Smooth muscle cell of bladder (primary cell): ENCODE data around the gene UQCC3. TPM values are rescaled to one million over a fixed set of nuclear protein-coding genes. Genes with fewer than 3 reads are reported as not detected.

ENCODE experiments used
- total RNA-seq: library from RNA; depleted of rRNA; stranded (reverse); fragments of >200 nt; gene quantifications from 2 replicates; pipeline ENCODE4 v1.2.3, GENCODE V29; 2014

UQCC3 gene, protein sequence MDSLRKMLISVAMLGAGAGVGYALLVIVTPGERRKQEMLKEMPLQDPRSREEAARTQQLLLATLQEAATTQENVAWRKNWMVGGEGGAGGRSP
- 11.7 and 12.1 TPM in 2 replicates for total RNA-seq

DNA sequence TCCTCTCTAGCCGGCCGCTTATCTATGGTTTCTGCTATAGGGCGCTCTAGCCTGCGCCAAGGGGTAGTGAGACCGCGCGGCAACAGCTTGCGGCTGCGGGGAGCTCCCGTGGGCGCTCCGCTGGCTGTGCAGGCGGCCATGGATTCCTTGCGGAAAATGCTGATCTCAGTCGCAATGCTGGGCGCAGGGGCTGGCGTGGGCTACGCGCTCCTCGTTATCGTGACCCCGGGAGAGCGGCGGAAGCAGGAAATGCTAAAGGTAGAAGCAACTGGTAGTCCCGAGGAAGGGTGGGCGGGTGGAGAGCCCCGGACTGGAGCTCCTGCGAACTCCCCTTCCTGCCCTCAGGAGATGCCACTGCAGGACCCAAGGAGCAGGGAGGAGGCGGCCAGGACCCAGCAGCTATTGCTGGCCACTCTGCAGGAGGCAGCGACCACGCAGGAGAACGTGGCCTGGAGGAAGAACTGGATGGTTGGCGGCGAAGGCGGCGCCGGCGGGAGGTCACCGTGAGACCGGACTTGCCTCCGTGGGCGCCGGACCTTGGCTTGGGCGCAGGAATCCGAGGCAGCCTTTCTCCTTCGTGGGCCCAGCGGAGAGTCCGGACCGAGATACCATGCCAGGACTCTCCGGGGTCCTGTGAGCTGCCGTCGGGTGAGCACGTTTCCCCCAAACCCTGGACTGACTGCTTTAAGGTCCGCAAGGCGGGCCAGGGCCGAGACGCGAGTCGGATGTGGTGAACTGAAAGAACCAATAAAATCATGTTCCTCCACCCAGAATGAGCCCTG is at the start of gene UQCC3, which contains the start of gene LBHD1:
UQCC3 (plus strand) TSS at position 66 of the 782 bp plus-strand sequence; CDS start at position 139, 73 bp downstream.
LBHD1 (minus strand) TSS at position 660 of the 782 bp plus-strand sequence. CDS start 2,236 bp downstream, outside the sequence.

DNA sequence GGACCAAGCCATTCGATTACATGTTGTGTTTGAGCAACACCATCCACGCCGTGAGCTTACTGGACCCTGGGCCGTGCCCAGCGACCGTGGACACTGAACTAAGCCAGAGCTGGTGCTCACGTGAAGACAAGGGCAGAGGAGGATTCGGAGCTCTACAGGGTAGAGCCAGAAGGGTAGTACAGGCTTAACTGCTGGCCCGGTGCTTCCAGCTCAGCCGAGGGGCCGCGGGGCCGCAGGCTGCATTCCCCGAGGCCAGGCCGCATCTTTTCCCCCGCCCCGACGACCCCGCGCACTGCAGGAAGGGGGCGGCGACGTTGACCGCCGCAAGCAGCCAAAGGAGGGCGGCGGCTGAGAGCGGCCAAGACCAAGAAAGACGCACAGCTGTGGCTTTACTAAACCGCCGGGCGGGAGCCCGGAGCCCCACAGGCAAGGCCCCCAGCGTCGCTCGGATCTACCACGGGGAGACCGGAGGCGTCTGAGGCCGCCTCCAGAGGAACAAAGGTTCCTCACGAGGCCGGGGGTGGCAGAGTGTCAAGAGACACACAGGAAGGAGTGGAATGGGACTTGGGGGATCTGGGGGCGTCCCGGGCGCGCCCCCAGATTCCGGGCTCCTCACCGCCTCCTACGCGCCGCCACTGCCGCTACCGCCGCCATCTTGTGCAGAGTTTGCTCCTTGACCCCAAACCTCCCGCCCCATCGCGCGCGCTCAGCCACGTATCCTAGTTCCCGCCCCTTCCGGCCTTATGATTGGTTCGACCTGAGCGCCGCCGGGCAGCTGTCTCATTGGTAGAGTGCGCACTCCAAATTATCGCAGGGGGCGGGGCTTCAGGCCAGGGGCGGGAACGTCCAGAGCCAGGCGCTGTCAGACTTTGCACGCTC is 25.3 kb upstream of the UQCC3 start, which contains the start of gene GANAB:
GANAB (minus strand) TSS at position 668 of the 879 bp plus-strand sequence; CDS start at position 654, 14 bp downstream.

DNA sequence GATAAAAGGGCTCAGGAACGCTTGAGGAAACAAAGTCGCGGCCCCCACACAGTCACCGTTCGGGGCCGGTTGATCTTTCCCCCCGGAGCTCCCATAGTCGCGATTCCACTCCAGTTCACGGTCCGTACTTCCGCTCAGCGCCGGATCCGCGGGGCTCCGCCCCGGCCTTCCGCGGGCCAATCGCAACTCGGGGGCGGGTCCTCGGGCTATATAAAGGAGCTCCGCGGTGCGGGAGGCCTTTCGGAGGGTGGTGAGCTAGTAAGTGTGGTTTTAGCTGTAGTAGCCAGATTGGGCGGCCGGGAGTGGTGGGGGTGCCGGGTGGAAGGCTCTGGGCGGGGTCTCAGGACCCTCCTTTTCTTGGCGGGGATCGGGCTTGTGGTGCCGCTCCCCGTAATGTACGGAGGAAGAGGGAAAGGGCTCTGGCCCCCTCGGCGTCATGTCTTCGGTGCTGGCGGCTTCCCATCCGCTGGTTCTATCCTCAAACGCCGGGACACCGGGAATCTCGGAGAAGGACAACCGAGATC is 6.3 kb upstream of the UQCC3 start, which contains the start of the genes C11orf98 and CSKMT:
C11orf98 (minus strand) TSS at position 136 of the 524 bp plus-strand sequence; CDS start at position 95, 41 bp downstream.
CSKMT (plus strand) TSS at position 238 of the 524 bp plus-strand sequence. CDS start 568 bp downstream, outside the sequence.

DNA sequence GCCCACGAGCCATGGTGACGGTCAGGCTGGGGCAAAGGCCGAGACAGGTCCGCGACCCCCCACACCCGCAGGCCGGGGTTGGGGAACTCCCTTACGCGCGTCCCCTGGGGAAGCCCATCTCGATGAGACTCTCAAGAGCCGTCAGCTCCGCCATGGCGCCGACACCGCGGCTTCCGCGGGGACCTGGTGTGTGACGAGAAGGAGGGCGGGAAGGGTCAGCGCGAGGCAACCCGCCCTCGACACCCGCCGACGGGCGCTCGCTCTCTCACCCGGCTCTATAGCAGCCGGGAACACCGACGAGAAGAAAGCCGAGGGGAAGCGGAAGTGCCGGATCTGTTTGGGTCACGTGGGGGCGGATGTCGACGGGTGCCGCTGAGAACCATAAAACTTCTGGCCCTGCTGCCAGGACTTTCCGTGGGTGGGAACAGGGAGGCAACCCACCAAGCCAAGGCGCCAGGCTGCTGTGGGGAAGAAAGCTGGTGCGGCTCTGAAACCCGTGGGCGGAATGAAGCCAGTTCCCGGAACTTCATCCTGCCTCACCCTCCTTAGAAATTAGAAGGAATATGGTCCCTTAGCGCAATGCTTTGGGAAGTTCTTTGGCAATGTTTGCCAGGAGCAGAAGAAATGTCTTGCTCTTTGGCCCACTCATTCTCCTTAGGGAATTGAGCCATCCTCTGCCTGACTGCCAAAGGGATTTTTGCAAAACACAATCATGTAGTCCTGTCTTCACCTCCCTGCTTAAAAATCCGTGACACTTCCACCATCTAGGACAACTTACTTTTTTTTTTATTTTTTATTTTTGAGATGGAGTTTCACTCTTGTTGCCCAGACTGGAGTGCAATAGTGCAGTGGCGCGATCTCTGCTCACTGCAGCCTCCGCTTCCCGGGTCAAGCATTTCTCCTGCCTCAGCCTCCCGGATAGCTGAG is 7.6 kb downstream of the UQCC3 start, which contains the start of gene UBXN1:
UBXN1 (minus strand) TSS at position 304 of the 927 bp plus-strand sequence; CDS start at position 154, 150 bp downstream.

DNA sequence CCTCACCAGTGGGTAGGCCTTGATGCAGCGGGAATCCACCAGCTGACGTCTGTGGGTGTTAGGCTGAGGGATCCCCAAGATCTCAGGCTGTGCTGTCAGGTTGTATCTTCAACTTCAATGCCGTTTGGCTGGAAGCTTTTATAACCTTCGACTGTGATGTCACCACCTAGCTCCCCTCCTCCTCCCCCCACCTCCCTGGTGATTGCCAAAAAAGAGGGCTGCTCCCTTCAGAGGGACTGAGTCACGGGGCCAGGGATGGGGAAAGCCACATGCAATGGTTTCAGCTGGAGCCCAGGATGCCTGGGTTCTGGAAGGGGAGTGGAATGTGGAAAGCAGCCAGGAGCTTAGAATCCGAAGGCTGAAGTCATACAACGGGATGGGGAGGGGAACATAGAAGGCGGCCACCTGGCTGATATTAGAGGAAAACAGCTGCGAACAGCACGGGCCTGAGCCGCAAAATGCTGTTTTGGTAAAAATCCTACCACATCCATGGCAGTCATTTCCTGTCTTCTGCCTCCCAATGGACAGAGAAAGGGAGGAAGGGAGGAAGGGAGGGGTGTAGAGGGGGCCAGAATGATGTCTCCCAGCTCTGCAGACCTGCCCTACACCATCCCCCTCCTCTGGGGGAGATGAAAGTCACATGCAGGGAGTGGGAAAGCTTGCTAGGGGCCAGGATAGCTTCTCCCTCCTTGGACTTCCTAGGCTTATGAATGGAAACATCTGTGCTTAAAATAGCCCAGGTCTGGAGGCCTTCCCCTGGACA is 18.1 kb downstream of the UQCC3 start, which contains the start of gene LRRN4CL:
LRRN4CL (minus strand) TSS at position 110 of the 763 bp plus-strand sequence. CDS start 1,022 bp downstream, outside the sequence.

DNA sequence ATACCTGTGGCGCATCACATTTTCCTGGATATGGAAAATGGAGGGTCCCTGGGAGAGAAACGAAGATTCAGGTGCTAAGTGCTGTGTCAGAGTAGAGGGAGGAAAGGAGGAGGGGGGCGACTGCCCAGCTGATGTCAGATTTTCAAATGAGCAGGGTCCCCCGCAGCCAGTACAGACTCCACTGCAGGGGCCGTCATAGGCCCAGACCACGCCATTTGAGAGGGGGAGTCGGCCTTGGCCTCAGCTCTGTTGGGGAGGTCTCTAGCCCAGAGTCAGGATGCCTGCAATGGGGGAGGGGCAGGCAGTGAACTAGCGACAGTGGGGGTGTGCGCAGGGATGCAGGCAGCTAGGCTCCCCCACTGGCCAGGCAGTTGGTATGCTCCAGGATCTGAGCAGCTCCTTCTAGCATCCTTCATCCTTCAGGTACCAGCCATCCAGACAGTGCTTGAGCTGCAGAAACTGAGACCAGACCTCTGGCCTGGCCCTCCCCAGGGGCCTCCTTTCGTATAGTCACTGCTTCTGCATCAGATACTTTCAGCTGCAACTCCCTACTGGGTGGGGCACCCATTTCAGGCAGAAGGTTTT is 35.9 kb downstream of the UQCC3 start, which contains the start of the genes BSCL2 and GNG3:
BSCL2 (minus strand) TSS at position 148 of the 585 bp plus-strand sequence. CDS start 229 bp downstream, outside the sequence.
GNG3 (plus strand) TSS at position 400 of the 585 bp plus-strand sequence. CDS start 620 bp downstream, outside the sequence.

Other genes starting within 250 kb of the UQCC3 start
- 388 and 488 TPM in 2 replicates for gene AHNAK, start 124.9 kb upstream of the UQCC3 start, total RNA-seq
- gene EEF1G, start 97.8 kb upstream of the UQCC3 start, total RNA-seq = 1,708 and 1,734 TPM in 2 replicates
- gene TUT1, start 80.2 kb upstream of the UQCC3 start, total RNA-seq = 4.8 and 6.7 TPM in 2 replicates
- 110 and 118 TPM in 2 replicates for gene MTA2, start 69.8 kb upstream of the UQCC3 start, total RNA-seq
- 12.8 and 14.3 TPM in 2 replicates for gene EML3, start 58.9 kb upstream of the UQCC3 start, total RNA-seq
- 5.5 and 7.8 TPM in 2 replicates for gene ROM1, start 58.4 kb upstream of the UQCC3 start, total RNA-seq
- 22.3 and 35.2 TPM in 2 replicates for gene B3GAT3, start 49.7 kb upstream of the UQCC3 start, total RNA-seq
- gene GANAB, start 25.1 kb upstream of the UQCC3 start, total RNA-seq = 249 and 288 TPM in 2 replicates
- 15.1 and 22.9 TPM in 2 replicates for gene INTS5, start 18.4 kb upstream of the UQCC3 start, total RNA-seq
- 39.7 and 43.3 TPM in 2 replicates for gene C11orf98, start 6.5 kb upstream of the UQCC3 start, total RNA-seq
- gene CSKMT, start 6.4 kb upstream of the UQCC3 start, total RNA-seq = 7.4 and 7.5 TPM in 2 replicates
- 2.4 and 3.0 TPM in 2 replicates for gene LBHD1, start 594 bp downstream of the UQCC3 start, total RNA-seq
- gene UBXN1, start 7.4 kb downstream of the UQCC3 start, total RNA-seq = 193 and 199 TPM in 2 replicates
- gene LRRN4CL, start 17.9 kb downstream of the UQCC3 start, total RNA-seq = 10.6 and 11.7 TPM in 2 replicates
- 58.3 and 73.6 TPM in 2 replicates for gene BSCL2, start 35.8 kb downstream of the UQCC3 start, total RNA-seq
- not detected in 2 replicates for gene GNG3, start 36.0 kb downstream of the UQCC3 start, total RNA-seq
- gene HNRNPUL2, start 55.8 kb downstream of the UQCC3 start, total RNA-seq = 7.3 and 9.7 TPM in 2 replicates
- 34.0 and 37.4 TPM in 2 replicates for gene TTC9C, start 56.8 kb downstream of the UQCC3 start, total RNA-seq
- gene ZBTB3, start 82.5 kb downstream of the UQCC3 start, total RNA-seq = 9.7 and 12.7 TPM in 2 replicates
- gene POLR2G, start 89.9 kb downstream of the UQCC3 start, total RNA-seq = 62.2 and 77.1 TPM in 2 replicates
- gene TAF6L, start 99.7 kb downstream of the UQCC3 start, total RNA-seq = 12.1 and 19.1 TPM in 2 replicates
- 35.7 and 38.4 TPM in 2 replicates for gene TMEM179B, start 115.7 kb downstream of the UQCC3 start, total RNA-seq
- 12.8 and 16.0 TPM in 2 replicates for gene TMEM223, start 120.3 kb downstream of the UQCC3 start, total RNA-seq
- 9.7 and 21.1 TPM in 2 replicates for gene NXF1, start 133.8 kb downstream of the UQCC3 start, total RNA-seq
- gene STX5, start 160.4 kb downstream of the UQCC3 start, total RNA-seq = 46.2 and 49.9 TPM in 2 replicates
- gene TEX54, start 161.2 kb downstream of the UQCC3 start, total RNA-seq = not detected in 2 replicates
- gene WDR74, start 167.9 kb downstream of the UQCC3 start, total RNA-seq = 51.0 and 77.9 TPM in 2 replicates
- 210 and 296 TPM in 2 replicates for gene SLC3A2, start 209.2 kb downstream of the UQCC3 start, total RNA-seq
- gene CHRM1, start 249.7 kb downstream of the UQCC3 start, total RNA-seq = not detected in 2 replicates